Neuronal stem cell (in vitro differentiated cells): Measurements from ENCODE around the gene SCGB3A2.

ENCODE experiments used
- DNase-seq: peaks from one replicate; pipeline ENCODE4 v3.0.0-alpha.2; 2013; ENCODE audit warnings: low spot score
- H2AFZ ChIP-seq: one replicate; pipeline ENCODE4 v1.6.1; 2013; ENCODE audit warnings: mild to moderate bottlenecking, low read length, inconsistent platforms
- H2AK5ac ChIP-seq: 2 replicates; pipeline ENCODE4 v1.6.1; 2013; ENCODE audit warnings: low read depth, mild to moderate bottlenecking, inconsistent platforms, low read length, moderate library complexity, mixed read lengths
- H2BK120ac ChIP-seq: 2 replicates; pipeline ENCODE4 v1.6.1; 2013; ENCODE audit warnings: low read depth, mild to moderate bottlenecking, inconsistent platforms, low read length, moderate library complexity, mixed read lengths
- H2BK12ac ChIP-seq: one replicate; pipeline ENCODE4 v1.6.1; 2013; ENCODE audit warnings: low read length, inconsistent platforms
- H2BK15ac ChIP-seq: 2 replicates; pipeline ENCODE4 v1.6.1; 2013; ENCODE audit warnings: mild to moderate bottlenecking, low read length, inconsistent platforms, mixed read lengths
- H2BK5ac ChIP-seq: one replicate; pipeline ENCODE4 v1.6.1; 2013; ENCODE audit warnings: inconsistent platforms, mild to moderate bottlenecking, low read length, moderate library complexity
- H3K14ac ChIP-seq: one replicate; pipeline ENCODE4 v1.6.1; 2013; ENCODE audit warnings: low read length, inconsistent platforms
- H3K18ac ChIP-seq: 2 replicates; pipeline ENCODE4 v1.6.1; 2013; ENCODE audit warnings: low read length, inconsistent platforms
- H3K23ac ChIP-seq: 2 replicates; pipeline ENCODE4 v1.6.1; 2013; ENCODE audit warnings: low read depth, mild to moderate bottlenecking, mixed read lengths, low read length, inconsistent platforms; ENCODE audit not compliant: poor library complexity
- H3K27ac ChIP-seq: replicated peaks from 3 replicates; pipeline ENCODE4 v1.5.1; 2013; ENCODE audit warnings: low read length, inconsistent platforms
- H3K27me3 ChIP-seq, 3 experiments: 2 replicates each; pipeline ENCODE4 v1.6.1; 2013; ENCODE audit warnings: low read length in 3 of 3, mild to moderate bottlenecking in 2 of 3, inconsistent platforms in 1 of 3, low read depth in 1 of 3, mixed read lengths in 1 of 3, moderate library complexity in 1 of 3; ENCODE audit not compliant: control insufficient read depth in 3 of 3, insufficient read depth in 3 of 3
- H3K36me3 ChIP-seq, 2 donors: replicated peaks in 1 of 2; 2 replicates each; pipeline ENCODE4 v1.6.1; 2013; ENCODE audit warnings: low read length in 2 of 2; ENCODE audit not compliant: control insufficient read depth in 2 of 2, insufficient read depth in 2 of 2
- H3K4ac ChIP-seq: 2 replicates; pipeline ENCODE4 v1.6.1; 2013; ENCODE audit warnings: inconsistent platforms, mild to moderate bottlenecking, low read length, moderate library complexity
- H3K4me1 ChIP-seq, 2 donors: 1 replicate in 1 of 2; 2 replicates in 1 of 2; pipeline ENCODE4 v1.6.1; 2013; ENCODE audit warnings: low read length in 2 of 2, low read depth in 1 of 2; ENCODE audit not compliant: control insufficient read depth in 2 of 2, insufficient read depth in 1 of 2
- H3K4me2 ChIP-seq: one replicate; pipeline ENCODE4 v1.6.1; 2013; ENCODE audit warnings: mild to moderate bottlenecking, low read length, inconsistent platforms; ENCODE audit not compliant: insufficient read depth, poor library complexity, severe bottlenecking
- H3K4me3 ChIP-seq, 2 donors: 2 replicates each; pipeline ENCODE4 v1.5.1; 2013; ENCODE audit warnings: low read length in 2 of 2, mild to moderate bottlenecking in 2 of 2, inconsistent platforms in 1 of 2, moderate library complexity in 1 of 2
- H3K79me1 ChIP-seq: one replicate; pipeline ENCODE4 v1.6.1; 2013; ENCODE audit warnings: low read depth, mild to moderate bottlenecking, inconsistent platforms, low read length, moderate library complexity
- H3K9ac ChIP-seq: one replicate; pipeline ENCODE4 v1.6.1; 2013; ENCODE audit warnings: mild to moderate bottlenecking, low read depth, low read length, inconsistent platforms; ENCODE audit not compliant: poor library complexity
- H3K9me3 ChIP-seq, 2 donors: replicated peaks in 1 of 2; 2 replicates each; pipeline versions ENCODE3 to v1.6.1; 2013; ENCODE audit warnings: low read length in 2 of 2, mild to moderate bottlenecking in 2 of 2, inconsistent platforms in 1 of 2, low read depth in 1 of 2, mixed read lengths in 1 of 2, moderate library complexity in 1 of 2; ENCODE audit not compliant: control insufficient read depth in 2 of 2, insufficient read depth in 1 of 2
- H4K8ac ChIP-seq: one replicate; pipeline ENCODE4 v1.6.1; 2013; ENCODE audit warnings: low read depth, mild to moderate bottlenecking, inconsistent platforms, low read length, moderate library complexity
- H4K91ac ChIP-seq: one replicate; pipeline ENCODE4 v1.6.1; 2013; ENCODE audit warnings: low read length, low read depth, mild to moderate bottlenecking, inconsistent platforms; ENCODE audit not compliant: poor library complexity
- WGBS, 2 donors: extraction: QIAGEN DNeasy Blood & Tissue Kit; methylation state at CpG; one replicate each; pipeline ENCODE4 v1.1.7; 2013; ENCODE audit warnings: missing lambda C conversion rate in 2 of 2, mixed read lengths in 1 of 2; ENCODE audit not compliant: insufficient read length in 2 of 2, insufficient replicate concordance in 1 of 2; ENCODE audit errors: extremely low coverage in 2 of 2; 5-methylcytosine and 5-hydroxymethylcytosine counted together

SCGB3A2 gene

DNA sequence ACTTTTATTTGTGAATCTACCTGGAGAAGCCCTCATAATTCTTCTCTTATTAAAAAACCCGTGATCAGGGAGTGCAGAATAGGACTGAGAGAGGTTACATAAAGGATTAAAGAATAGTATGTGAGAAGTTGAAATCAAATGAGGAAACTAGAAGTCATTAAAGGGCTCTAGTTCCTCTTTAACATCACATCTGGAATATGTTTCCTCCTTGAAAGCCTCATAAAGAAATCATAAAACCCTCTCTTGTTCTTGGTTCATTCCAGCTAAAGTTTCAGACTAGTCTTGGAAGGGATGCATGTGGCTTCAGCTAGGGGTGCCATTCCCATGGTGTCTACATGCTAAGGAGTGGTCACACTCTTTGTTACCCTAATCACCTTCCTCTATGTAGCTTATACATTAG, 33.5 kb downstream of the SCGB3A2 start:
- no peak overlapping the region for H2BK15ac ChIP-seq
- H2BK120ac ChIP-seq = no peak overlapping the region
- H2AFZ ChIP-seq = no peak overlapping the region
- no peak overlapping the region for H2AK5ac ChIP-seq
- WGBS, 2 donors = no CpG with 5 or more reads among the region's 1 CpG
- no peak overlapping the region for H4K8ac ChIP-seq
- no peak overlapping the region for H3K27ac ChIP-seq
- H3K4me3 ChIP-seq = no peak overlapping the region
- no peak overlapping the region for H3K23ac ChIP-seq
- no peak overlapping the region for H4K91ac ChIP-seq
- no peak overlapping the region for H3K9ac ChIP-seq
- H3K9me3 ChIP-seq = peaks cover 0 to 2% of the 10 kb centered on the region in 2 donors
- no peaks in the 10 kb centered on the region for H3K27me3 ChIP-seq
- no peak for DNase-seq
- no peak overlapping the region for H3K14ac ChIP-seq
- H2BK5ac ChIP-seq = no peak overlapping the region
- no peaks in the 10 kb centered on the region for H3K4me1 ChIP-seq
- no peak overlapping the region for H3K18ac ChIP-seq
- no peak overlapping the region for H3K4me2 ChIP-seq
- no peaks in the 10 kb centered on the region for H3K79me1 ChIP-seq
- no peaks in the 10 kb centered on the region for H3K36me3 ChIP-seq
- no peak overlapping the region for H2BK12ac ChIP-seq
- H3K4ac ChIP-seq = no peak overlapping the region

DNA sequence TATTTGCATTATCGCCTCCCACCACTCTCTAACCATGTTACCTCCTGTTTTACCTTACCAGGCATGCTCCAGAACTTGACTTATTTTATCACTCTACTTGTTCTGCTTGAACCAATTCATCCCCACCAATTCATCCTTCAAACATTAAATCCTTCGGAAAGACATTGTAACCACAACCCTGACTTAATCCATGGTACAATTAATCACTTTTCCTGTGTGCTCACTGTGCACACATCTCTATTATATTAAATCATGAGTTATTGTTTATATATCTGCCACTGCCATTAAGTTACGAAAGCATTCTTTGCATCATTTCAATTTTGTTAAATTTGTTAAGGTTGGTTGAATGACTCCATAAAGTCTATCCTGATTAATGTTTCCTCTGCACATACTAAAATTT, 35.3 kb downstream of the SCGB3A2 start:
- H3K18ac ChIP-seq = no peak overlapping the region
- WGBS, 2 donors = no CpG with 5 or more reads among the region's 3 CpGs

DNA sequence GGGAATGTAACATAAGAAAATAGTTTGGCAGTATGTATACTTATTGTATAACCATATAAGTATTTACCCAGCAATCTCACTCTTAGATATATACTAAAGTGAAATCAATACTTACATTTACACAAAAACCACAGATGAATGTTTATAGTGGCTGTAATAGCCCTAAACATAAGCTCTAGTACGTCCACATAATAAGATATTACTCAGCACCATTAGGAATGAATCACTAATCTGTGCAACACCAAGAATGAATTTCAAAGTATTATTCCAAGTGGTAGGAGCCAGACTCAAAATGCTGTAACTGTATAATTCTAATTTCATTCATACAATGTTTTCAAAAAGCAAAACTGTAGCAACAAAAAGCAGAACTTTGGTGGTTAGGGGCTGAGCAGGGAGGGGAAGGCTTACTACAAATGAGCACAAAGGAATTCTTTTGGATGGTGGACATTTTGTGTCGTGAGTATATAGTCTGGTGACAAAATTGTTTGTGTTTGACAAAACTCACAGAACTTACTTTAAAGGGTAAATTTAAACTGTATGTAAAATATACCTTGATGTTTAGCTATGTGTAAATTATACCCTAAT, 39.7 kb downstream of the SCGB3A2 start:
- Histone ChIP-seq H3K14ac (no peak overlapping the region), H2BK120ac (no peak overlapping the region), H3K27ac (no peak overlapping the region), H3K23ac (no peak overlapping the region), H3K4me3 (no peak overlapping the region), H2BK15ac (no peak overlapping the region), H3K4me1 (no peaks in the 10 kb centered on the region), H2BK12ac (no peak overlapping the region), H2AK5ac (no peak overlapping the region), H3K4ac (no peak overlapping the region), H3K18ac (no peak overlapping the region), H4K91ac (no peak overlapping the region), H3K9ac (no peak overlapping the region), H4K8ac (no peak overlapping the region), H3K27me3 (no peaks in the 10 kb centered on the region), H3K9me3 (peaks cover 0 to 2% of the 10 kb centered on the region in 2 donors), H3K4me2 (no peak overlapping the region), H2BK5ac (no peak overlapping the region), H2AFZ (no peak overlapping the region), H3K36me3 (no peaks in the 10 kb centered on the region), H3K79me1 (no peaks in the 10 kb centered on the region)
- DNase-seq = no peak
- WGBS, 2 donors = no CpG with 5 or more reads among the region's 2 CpGs

More for the DNA sequence above, 35.3 kb downstream of the SCGB3A2 start:
- Histone ChIP-seq H3K27me3 (no peaks in the 10 kb centered on the region), H2BK120ac (no peak overlapping the region), H3K36me3 (no peaks in the 10 kb centered on the region), H3K23ac (no peak overlapping the region), H2BK15ac (no peak overlapping the region), H3K4me3 (no peak overlapping the region), H2AFZ (no peak overlapping the region), H2BK12ac (no peak overlapping the region), H3K14ac (no peak overlapping the region), H2AK5ac (no peak overlapping the region), H3K4ac (no peak overlapping the region), H3K9ac (no peak overlapping the region), H3K9me3 (peaks cover 0 to 2% of the 10 kb centered on the region in 2 donors), H3K4me1 (no peaks in the 10 kb centered on the region), H4K91ac (no peak overlapping the region), H4K8ac (no peak overlapping the region), H3K4me2 (no peak overlapping the region), H3K79me1 (no peaks in the 10 kb centered on the region), H2BK5ac (no peak overlapping the region), H3K27ac (no peak overlapping the region)
- no peak for DNase-seq

DNA sequence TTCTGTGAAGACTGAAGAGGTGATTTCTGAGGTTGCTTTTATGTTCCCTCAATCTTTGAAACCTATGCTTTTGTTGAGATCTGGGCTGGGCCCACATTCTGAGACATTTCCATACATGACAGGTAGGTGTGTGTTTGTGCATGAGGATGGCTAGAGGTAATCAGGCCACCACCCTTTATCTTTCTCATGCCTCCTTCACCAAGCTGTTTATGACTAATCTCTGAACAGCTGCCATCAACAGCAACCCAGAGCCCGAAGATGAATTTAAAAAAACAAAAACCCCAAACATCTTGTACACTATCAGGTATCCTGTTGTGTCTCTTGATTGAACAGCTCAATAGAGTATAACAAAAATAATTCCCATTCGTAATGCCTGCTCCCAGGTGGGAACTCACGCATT, 40.4 kb downstream of the SCGB3A2 start:
- H2AK5ac ChIP-seq = no peak overlapping the region
- no peak overlapping the region for H4K91ac ChIP-seq
- DNase-seq = no peak
- WGBS, 2 donors = no CpG with 5 or more reads among the region's 3 CpGs
- H3K4ac ChIP-seq = no peak overlapping the region
- H3K4me3 ChIP-seq = no peak overlapping the region
- no peak overlapping the region for H4K8ac ChIP-seq
- H3K79me1 ChIP-seq = no peaks in the 10 kb centered on the region
- H3K27me3 ChIP-seq = no peaks in the 10 kb centered on the region
- H2BK12ac ChIP-seq = no peak overlapping the region
- no peak overlapping the region for H3K14ac ChIP-seq
- H3K9me3 ChIP-seq = peaks cover 0 to 2% of the 10 kb centered on the region in 2 donors
- no peak overlapping the region for H3K23ac ChIP-seq
- H3K18ac ChIP-seq = no peak overlapping the region
- no peaks in the 10 kb centered on the region for H3K36me3 ChIP-seq
- no peak overlapping the region for H2BK15ac ChIP-seq
- H3K4me1 ChIP-seq = no peaks in the 10 kb centered on the region
- no peak overlapping the region for H2BK5ac ChIP-seq
- H2BK120ac ChIP-seq = no peak overlapping the region
- H3K4me2 ChIP-seq = no peak overlapping the region
- no peak overlapping the region for H3K27ac ChIP-seq
- no peak overlapping the region for H3K9ac ChIP-seq
- no peak overlapping the region for H2AFZ ChIP-seq
